OCI-M2 (cell line): ENCODE data around the gene CDH11.

Experiments used
- DNase-seq: peaks from one replicate; lab custom pipeline; 2025; ENCODE audit not compliant: unreplicated experiment; lab: John Stamatoyannopoulos, UW

The CDH11 gene

DNA sequence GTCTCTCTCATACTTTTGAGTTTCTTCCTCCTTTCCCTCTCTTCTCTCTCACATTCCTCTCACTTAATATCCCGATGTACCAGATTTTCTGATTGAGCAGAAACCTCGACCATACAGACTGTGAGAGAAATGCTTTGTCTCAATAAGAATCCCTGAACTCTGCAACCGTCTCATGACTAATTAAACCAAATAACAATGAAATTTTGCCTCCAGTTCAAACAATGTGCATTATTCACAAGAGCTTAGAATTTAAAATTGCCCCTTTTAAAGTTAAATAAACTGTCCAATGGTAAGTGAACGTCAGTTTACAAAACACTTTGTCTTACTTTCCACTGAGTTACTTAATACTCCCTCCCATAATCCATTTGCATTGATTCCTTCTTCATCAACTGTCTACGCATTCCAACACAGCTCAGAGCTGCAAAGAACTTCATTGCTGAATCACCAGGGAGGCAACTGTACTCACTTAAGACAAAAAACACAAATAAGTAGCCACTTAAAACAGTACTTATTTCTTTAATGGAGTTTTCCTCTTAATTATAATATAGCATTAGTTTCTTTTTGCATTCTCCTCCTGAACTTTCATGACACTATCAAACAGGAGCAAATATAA, 4.9 kb downstream of the CDH11 start:
- DNase-seq, result no peak

- DNase-seq, result no peak
Measured at GRCh38 chr16:65116216-65116615, 5.6 kb downstream of the CDH11 start.

GRCh38 chr16:65114527-65114926, 7.3 kb downstream of the CDH11 start:
- no peak for DNase-seq

GRCh38 chr16:65113441-65113840, 8.4 kb downstream of the CDH11 start:
- no peak for DNase-seq

GRCh38 chr16:65111306-65111705, 10.6 kb downstream of the CDH11 start:
- DNase-seq, result no peak

GRCh38 chr16:65106757-65107156, 15.1 kb downstream of the CDH11 start:
- DNase-seq, result no peak

GRCh38 chr16:65105171-65105570, 16.7 kb downstream of the CDH11 start:
- DNase-seq, result no peak

- DNase-seq, result no peak
Measured at GRCh38 chr16:65104471-65104870, 17.4 kb downstream of the CDH11 start.

DNA sequence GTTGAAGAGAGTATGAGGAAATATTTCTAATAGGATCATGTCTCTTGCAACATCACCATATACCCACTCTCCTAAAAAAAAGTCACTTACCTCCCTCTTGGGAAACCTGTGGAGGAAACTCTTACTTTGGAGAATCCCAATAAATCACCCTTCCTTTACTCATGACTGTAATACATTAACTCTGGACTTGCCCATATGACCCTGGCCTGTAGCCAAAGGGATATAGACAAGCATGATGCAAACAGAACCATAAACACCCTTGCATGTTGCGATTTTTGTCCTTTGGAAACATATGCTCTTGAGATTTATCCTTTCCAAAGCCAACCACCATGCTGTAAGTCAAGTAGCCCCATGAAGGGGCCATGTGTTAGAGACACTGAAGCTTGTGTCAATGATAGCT, 19.5 kb downstream of the CDH11 start:
- no peak for DNase-seq

- no peak for DNase-seq
Measured at GRCh38 chr16:65101009-65101408, 20.9 kb downstream of the CDH11 start.

GRCh38 chr16:65099607-65100006, 22.3 kb downstream of the CDH11 start:
- DNase-seq, result no peak

GRCh38 chr16:65098916-65099315, 22.9 kb downstream of the CDH11 start:
- DNase-seq, result no peak

DNA sequence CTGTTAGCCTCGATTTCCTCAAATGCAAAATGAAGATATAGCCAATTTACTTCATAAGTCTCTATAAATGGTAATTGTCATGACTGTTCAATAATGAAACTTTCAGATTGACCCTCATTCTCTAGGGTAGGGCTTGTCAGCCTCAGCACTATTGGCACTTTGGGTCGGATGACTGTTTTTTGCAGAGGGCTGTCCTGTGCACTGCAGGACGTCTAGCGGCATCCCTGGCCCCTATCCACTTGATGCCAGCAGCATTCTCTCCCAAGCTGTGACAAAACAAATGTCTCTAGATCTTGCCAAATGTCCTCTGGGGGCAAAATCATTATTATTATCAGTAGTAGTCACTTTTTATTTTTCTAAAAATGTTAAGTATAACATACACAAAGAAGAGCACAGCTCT, 24.6 kb downstream of the CDH11 start:
- DNase-seq, result no peak

DNA sequence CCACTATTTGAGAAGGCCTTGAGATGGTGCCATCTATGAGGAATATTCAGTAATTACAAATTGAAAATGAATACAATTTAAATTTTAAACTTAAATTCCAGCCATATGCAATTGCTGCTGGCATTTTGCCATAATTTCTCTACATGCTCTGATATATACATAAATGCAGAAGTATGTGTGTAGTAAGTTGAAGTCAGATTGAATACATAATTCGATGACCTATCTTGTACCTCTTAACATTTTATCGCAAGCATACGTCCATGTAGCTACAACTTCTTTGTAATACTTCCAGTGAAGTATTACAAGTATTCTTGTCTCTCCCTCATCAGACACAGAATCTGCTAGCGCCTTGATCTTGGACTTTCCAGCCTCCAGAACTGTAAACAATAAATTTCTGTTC, 26.0 kb downstream of the CDH11 start:
- no peak for DNase-seq

GRCh38 chr16:65095090-65095728, 26.7 kb downstream of the CDH11 start:
- DNase-seq, result no peak

DNA sequence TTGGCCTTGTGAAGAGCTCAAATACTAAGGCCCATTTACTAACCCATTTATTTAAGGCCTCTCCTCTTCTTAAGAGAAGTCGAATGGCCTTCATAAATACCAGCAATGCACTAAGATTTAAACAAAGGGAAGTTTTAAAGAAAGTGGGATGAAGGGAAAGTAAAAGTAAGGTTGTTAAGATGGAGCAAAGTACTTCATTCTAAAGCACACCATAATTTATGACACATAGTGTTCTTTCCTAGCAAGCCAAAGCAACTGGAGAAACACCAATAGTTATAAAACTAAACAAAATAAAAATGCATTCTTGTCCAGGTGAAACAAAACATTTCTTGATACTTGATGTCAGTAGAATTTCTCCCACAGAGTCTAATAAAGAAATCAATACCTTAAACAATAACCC, 27.9 kb downstream of the CDH11 start:
- no peak for DNase-seq

DNA sequence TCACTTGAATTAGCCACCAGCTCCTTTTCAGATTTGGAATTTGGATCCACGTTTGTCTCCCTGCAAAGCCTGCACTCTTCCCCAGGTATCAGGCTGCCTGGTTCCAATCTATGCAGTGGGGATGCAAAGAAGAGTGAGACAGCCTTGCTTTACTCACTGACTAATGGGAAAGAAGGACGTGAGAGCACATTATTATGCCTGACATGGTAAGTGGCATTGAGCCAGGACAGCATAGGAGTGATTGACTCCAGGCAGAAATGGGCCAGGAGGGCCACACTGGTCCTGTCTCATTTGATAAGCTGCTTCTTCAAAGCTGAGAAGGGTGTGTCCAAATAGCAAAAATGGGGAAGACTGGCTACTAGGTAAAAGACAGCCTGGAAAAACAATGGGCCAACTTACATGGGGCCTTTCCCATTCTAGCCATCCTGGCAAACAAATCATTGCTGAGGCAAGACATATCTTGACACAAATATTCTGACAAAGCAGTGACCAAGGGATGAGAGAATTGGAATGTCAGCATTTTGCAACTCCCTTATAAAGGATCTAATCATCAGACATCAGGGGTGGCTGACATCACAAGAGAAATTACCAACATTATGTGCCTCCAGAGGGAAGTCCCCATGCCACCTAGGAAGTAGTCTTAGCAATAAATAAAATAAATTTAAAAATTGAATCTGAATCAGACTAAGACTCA, 38.6 kb downstream of the CDH11 start:
- DNase-seq, result no peak

GRCh38 chr16:65079549-65079948, 42.3 kb downstream of the CDH11 start:
- no peak for DNase-seq

GRCh38 chr16:65077181-65077580, 44.7 kb downstream of the CDH11 start:
- no peak for DNase-seq

- DNase-seq, result no peak
Measured at GRCh38 chr16:65075877-65076276, 46.0 kb downstream of the CDH11 start.

DNA sequence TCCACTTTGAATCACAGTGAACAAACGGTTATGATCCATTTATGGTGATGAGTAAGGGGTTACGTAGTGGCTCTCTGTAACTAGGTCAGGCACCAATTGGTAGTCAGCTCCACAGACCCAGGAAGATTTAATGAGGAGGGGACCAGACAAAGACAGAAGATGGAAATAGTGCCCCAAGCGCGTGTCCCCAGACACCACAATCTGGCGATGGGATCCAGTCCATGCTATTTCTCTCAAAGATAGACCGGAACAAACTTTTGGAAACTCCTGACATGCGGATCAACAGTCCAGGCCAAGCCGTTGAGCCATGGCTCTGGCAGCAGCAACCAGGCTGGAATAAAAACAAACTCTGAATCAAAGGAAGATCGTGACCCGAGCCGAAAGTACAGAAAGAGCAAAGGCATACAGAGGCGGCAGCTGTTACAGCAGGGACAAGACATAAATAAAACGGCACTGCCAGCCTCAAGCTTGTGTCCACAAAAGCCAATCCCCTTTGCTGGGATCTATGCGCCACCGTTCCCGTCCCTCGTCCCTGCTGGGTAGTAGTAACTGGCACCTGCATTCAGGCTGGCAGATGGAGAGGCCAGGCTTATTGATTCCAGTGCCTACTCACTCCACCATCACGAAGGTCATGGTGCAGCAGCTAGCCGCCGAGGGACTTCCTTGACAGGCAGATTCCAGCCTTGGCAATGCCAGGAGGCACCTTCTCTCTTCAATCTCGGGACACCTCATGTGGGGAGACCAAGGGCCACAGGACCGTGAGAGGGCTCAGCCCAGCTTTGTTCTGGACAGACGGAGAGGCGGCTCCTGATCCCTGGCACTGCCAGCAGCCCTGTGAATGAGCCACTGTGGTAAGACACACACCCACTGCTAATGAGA, 50.2 kb downstream of the CDH11 start:
- no peak for DNase-seq
